Sigmoid colon (tissue), 4 donors: Measurements from ENCODE around the gene CDH13.

Experiments
- EP300 ChIP-seq, 4 donors: sonication (generic); formaldehyde crosslinking; IDR thresholded peaks; one replicate each; pipeline ENCODE4 v1.6.1; 2017; ENCODE audit warnings: antibody characterized with exemption in 4 of 4
- POLR2A ChIP-seq, 2 donors: fragments of 450-650 bp; IDR thresholded peaks; one replicate each; pipeline ENCODE4 v1.6.1; 2016; ENCODE audit warnings: antibody characterized with exemption in 2 of 2, mild to moderate bottlenecking in 2 of 2, moderate library complexity in 2 of 2

GRCh38 chr16:83031524-83031923 is 404.8 kb downstream of the CDH13 start:
- TF ChIP-seq POLR2A (IDR thresholded peaks at IDR 0.05) = no peak
- no peak for TF ChIP-seq EP300 (IDR thresholded peaks at IDR 0.05)
